IPS-NIHi11 (cell line): ENCODE results near the gene FNDC5.
A peak's percentile ranks its signal among the peaks of the same experiment; 100 is the strongest.

Experiments used
- DNase-seq: peaks from one replicate; pipeline ENCODE4 v3.0.0; 2012; ENCODE audit warnings: mixed read lengths, low spot score

Gene FNDC5

GRCh38 chr1:32897082-32898049, 26.7 kb upstream of the FNDC5 start:
- DNase-seq, result no peak

- DNase-seq, result no peak
Observed at GRCh38 chr1:32896451-32896850, 25.7 kb upstream of the FNDC5 start.

GRCh38 chr1:32895325-32896215, 24.9 kb upstream of the FNDC5 start:
- DNase-seq, result no peak

- DNase-seq, result no peak
Observed at GRCh38 chr1:32894681-32895080, 24.0 kb upstream of the FNDC5 start.

GRCh38 chr1:32894019-32894600, 23.4 kb upstream of the FNDC5 start:
- DNase-seq, result peak; percentile 56

GRCh38 chr1:32893198-32894018, 22.7 kb upstream of the FNDC5 start:
- DNase-seq, result peak; percentile 78

GRCh38 chr1:32892368-32893197, 21.9 kb upstream of the FNDC5 start:
- peak; percentile 95 for DNase-seq

GRCh38 chr1:32891630-32892029, 20.9 kb upstream of the FNDC5 start:
- DNase-seq, result no peak

GRCh38 chr1:32891241-32891570, 20.5 kb upstream of the FNDC5 start:
- no peak for DNase-seq

- DNase-seq, result no peak
Observed at GRCh38 chr1:32890516-32891240, 20.0 kb upstream of the FNDC5 start.

GRCh38 chr1:32889731-32890278, 19.1 kb upstream of the FNDC5 start:
- DNase-seq, result no peak

GRCh38 chr1:32888677-32889420, 18.1 kb upstream of the FNDC5 start:
- no peak for DNase-seq

GRCh38 chr1:32888134-32888533, 17.4 kb upstream of the FNDC5 start:
- DNase-seq, result no peak

- no peak for DNase-seq
Observed at GRCh38 chr1:32887623-32888022, 16.9 kb upstream of the FNDC5 start.

- DNase-seq, result no peak
Observed at GRCh38 chr1:32886828-32887414, 16.2 kb upstream of the FNDC5 start.

GRCh38 chr1:32886004-32886827, 15.5 kb upstream of the FNDC5 start, which contains the start of gene HPCA:
Gene HPCA, plus strand, starts transcription at chr1:32886491. Its CDS starts 2,408 bp downstream, at chr1:32888899.
- peak; percentile 95 for DNase-seq

- no peak for DNase-seq
Observed at GRCh38 chr1:32885676-32886003, 14.9 kb upstream of the FNDC5 start.

GRCh38 chr1:32884726-32885125, 14.0 kb upstream of the FNDC5 start:
- no peak for DNase-seq
